Lung microvascular endothelial cell (primary cell): ENCODE data around the gene CASP3. TPM values are rescaled to one million over a fixed set of nuclear protein-coding genes. Genes with fewer than 3 reads are reported as not detected.
"Not testable (repeated sequence)": the region's sequence is repeated elsewhere in the genome, so short reads cannot be mapped to it uniquely, and the experiment has no call there.

Experiments
- DNase-seq, 2 donors: peaks; one replicate each; pipeline versions ENCODE4 v3.0.0 to v3.0.0-alpha.2; 2010; ENCODE audit warnings: low read depth in 2 of 2
- total RNA-seq: library from RNA; depleted of rRNA; stranded (reverse); fragments of >200 nt; gene quantifications from 2 replicates; pipeline ENCODE4 v1.2.1, GENCODE V29; 2014

Gene CASP3
- total RNA-seq, 1 donor from 2014 or later, result 22.6 TPM

- no peak for DNase-seq
These were observed 13.1 kb downstream of the CASP3 start for GRCh38 chr4:184636144-184636543.

DNA sequence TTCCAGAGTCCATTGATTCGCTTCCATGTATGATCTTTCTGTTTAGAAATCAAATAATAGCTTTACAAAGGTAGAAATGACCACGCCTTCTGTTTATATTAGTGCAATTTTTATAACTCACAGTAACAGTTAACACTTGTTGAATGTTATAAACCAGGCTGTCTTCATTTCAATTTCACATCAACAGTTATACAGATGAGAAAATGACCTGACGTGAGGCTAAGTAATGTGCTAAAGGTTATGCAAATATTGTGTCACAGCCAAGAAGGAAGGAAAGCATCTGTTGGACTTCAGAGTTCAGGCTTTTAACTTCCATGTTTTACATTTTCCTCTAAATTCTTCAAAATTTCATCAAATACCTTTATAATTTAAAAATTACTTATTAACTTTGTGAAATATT is 13.9 kb downstream of the CASP3 start:
- no peak for DNase-seq

GRCh38 chr4:184632842-184633241 is 16.4 kb downstream of the CASP3 start:
- DNase-seq, result no peak

GRCh38 chr4:184628103-184628502 is 21.1 kb downstream of the CASP3 start:
- no peak for DNase-seq

DNA sequence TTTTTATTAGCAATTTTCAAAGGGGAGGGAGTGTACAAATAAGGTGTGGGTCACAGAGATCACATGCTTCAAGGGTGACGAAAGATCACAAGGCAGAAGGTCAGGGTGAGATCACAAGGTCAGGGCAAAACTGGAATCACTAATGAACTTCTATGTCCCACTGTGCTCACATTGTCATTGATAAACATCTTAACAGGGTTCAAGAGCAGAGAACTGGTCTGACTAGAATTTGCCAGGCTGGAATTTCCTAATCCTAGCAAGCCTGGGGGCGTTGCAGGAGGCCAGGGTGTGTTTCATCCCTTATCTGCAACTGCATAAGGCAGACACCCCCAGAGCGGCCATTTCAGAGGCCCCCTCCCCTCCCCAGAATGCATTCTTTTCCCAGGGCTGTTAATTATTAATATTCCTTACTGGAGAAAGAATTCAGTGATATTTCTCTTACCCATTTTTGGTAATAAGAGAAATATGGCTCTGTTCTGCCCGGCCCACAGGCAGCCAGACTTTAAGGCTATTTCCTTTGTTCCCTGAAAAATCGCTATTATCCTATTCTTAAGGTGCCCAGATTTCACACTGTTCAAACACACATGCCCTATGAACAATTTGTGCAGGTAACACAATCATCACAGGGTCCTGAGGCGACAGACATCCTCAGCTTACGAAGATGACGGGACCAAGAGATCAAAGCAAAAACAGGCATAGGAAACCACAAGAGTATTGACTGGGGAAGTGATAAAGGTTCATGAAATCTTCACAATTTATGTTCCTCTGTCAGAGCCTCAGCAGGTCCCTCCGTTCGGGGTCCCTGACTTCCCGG is 23.3 kb downstream of the CASP3 start:
- not testable (repeated sequence) for DNase-seq

DNA sequence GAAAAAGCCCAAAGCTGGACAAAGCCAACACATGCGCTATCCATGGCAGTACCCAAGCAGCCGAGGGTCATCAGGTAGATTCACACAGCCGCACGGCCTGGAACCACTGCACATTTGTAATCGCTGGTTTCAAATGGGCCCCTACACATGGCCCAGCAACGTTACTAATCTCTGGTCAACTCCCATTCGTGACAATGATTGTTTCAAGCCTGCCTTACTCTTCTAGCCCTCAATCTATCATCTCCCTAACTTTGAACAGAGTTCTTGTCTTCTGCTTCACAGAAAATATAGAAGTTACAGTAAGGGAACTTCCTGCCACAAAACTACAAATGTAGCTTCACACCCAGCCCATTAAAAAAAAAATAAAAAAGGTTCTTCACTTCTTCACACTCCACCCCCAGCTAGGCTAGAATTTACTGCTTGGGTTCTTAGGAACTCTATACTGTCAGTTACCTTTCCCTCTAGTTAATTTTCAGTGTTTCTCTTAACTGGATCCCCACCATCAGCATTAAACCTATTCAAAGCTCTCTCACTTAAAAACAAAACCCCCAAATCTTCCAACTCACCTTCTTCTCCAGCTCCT is 24.2 kb downstream of the CASP3 start:
- DNase-seq, result no peak

- not testable (repeated sequence) for DNase-seq
These were observed 24.7 kb downstream of the CASP3 start for GRCh38 chr4:184624504-184624903.

DNA sequence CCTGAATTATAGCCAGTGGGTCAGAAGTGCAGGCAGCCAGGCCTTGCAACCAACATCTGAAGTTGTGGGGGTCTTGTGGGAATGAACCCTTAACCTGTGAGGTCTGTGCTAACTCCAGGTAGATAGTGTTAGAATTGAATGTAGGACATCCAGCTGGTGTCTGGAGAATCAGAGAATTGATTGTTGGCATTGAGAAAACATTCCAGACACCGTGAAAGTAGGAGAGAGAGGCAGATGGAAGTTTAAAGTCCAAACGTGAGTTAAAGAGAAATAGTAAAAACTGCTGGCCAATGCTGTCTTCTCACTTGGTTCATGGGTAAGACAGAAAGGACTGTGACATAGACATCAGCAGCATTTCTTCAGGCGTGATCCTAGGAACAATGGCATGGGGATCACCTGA is 27.7 kb downstream of the CASP3 start:
- DNase-seq, result no peak

GRCh38 chr4:184620212-184620867 is 28.9 kb downstream of the CASP3 start:
- no peak for DNase-seq

- no peak for DNase-seq
These were observed 31.5 kb downstream of the CASP3 start for GRCh38 chr4:184617600-184618196.

DNA sequence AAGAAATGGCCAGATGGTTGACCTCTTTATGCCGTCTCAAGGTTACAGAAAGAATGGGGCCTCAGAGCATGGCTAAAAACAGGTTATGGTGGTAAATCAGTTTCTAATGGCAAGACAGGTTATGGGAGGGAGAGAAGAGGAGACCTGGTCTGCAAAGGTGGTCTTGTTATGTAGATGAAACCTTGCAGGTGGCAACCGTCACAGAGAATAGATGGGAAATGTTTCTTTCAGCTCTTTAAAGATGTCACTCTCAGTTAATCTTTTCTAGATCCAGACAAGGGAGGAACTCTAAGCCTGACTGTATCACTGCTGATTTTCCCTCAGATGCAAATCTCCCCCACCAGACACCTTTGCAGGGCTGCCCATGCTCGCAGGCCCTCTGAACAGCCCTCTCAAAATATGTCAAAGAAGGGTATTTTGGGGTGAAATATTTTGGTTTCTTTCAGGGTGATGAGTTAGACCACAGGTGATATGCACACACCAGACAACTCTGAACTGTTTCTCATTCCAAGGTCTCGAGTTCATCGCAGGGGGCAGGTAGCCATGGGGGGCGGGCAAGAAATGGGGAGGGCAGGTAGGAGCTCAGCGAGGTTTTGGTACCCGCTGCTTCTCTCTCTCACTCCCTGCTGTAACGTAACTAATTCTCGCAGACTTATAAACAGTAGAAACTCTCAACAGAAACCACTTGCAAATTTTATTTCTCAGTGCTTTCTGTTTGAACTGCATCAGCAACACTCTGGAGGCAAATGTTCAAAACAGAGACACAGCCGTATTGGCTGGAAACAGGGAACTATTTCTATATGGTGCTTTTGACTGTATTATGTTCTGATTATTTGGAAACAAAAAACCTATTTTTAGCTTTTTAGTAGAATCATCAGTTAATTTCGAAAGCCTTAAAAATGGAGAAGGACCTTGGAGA is 32.4 kb downstream of the CASP3 start:
- no peak for DNase-seq

GRCh38 chr4:184616168-184616567 is 33.1 kb downstream of the CASP3 start:
- not testable (repeated sequence) for DNase-seq

- no peak for DNase-seq
These were observed 34.7 kb downstream of the CASP3 start for GRCh38 chr4:184614509-184614908.

- DNase-seq, result no peak
These were observed 35.8 kb downstream of the CASP3 start for GRCh38 chr4:184613405-184613804.

- no peak for DNase-seq
These were observed 37.2 kb downstream of the CASP3 start for GRCh38 chr4:184612074-184612473.

DNA sequence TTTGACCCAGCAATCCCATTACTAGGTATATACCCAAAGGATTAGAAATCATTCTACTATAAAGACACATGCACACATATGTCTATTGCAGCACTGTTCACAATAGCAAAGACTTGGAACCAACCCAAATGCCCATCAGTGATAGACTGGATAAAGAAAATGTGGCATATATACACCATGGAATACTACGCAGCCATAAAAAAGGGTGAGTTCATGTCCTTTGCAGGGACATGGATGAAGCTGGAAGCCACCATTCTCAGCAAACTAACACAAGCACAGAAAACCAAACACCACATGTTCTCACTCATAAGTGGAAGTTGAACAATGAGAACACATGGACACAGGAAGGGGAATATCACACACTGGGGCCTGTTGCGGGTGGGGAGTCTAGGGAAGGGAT is 41.8 kb downstream of the CASP3 start:
- not testable (repeated sequence) for DNase-seq

DNA sequence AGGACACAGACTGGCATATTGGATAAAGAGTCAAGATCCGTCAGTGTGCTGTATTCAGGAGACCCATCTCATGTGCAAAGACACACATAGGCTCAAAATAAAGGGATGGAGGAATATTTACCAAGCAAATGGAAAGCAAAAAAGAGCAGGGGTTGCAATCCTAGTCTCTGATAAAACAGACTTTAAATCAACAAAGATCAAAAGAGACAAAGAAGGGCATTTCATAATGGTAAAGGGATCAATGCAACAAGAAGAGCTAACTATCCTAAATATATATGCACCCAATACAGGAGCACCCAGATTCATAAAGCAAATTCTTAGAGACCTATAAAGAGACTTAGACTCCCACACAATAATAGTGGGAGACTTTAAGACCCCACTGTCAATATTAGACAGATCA is 46.4 kb downstream of the CASP3 start:
- not testable (repeated sequence) for DNase-seq

DNA sequence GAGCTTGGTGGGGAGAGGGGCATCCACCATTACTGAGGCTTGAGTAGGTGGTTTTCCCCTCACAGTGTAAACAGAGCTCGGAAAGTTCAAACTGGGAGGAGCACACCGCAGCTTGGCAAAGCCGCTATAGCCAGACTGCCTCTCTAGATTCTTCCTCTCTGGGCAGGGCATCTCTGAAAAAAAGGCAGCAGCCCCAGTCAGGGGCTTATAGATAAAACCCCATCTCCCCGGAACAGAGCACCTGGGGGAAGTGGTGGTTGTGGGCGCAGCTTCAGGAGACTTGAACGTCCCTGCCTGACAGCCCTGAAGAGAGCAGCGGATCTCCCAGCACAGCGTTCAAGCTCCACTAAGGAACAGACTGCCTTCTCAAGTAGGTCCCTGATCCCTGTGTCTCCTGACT is 48.3 kb downstream of the CASP3 start:
- DNase-seq, result not testable (repeated sequence)

GRCh38 chr4:184599492-184600135 is 49.6 kb downstream of the CASP3 start:
- peak in 1 of 2 donors; percentile 79 for DNase-seq

DNA sequence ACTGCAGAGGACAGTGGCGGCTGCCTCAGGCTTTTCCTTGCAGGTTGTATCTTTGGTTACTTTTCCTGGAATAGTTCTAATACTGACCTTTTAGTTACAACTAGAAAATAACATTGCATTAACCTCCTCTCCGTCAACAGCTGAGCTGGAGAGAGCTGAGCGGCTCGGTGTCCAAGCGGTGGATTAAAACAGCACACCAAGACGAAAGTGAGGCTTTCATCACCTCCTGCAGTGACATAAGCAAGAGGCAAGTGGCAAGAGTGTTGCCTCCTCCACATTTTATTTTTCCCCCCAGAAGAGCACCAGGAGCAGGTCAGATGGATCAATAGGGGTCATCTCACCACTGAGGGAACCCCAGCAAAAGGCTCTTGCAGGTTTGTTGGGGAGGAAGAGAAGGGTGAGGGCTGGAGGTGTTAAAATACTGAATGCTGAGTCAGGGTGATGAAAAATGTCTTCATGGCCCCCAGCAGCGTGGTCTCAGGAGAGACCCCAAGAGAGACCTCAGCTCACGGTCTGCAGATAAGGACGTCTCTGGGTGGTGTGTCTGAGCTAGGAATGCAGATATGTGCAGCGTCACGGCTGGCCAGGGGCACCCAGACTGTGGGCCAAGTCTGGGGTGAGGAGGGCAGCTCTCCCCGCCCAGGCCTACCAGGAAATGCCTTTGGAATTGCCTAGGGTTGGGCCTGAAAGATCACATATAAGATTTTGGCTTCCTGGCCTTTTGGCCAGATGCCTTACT is 50.3 kb downstream of the CASP3 start:
- DNase-seq, result peak in 1 of 2 donors; percentile 19
